SK-N-SH (cell line): ENCODE data around the gene C12orf56. TPM values are rescaled to one million over a fixed set of nuclear protein-coding genes. Genes with fewer than 3 reads are reported as not detected.

Experiments
- CTCF ChIA-PET: fragments of 300-600, 350-600 bp; formaldehyde crosslinking; extraction: SDS; loops from one replicate; lab custom pipeline; 2021; lab: Yijun Ruan, JAX
- POLR2A ChIA-PET: fragments of 350-600 bp; sonication (Branson Sonifier 250); formaldehyde crosslinking; extraction: SDS; loops from one replicate; lab custom pipeline; 2020; ENCODE audit warnings: antibody characterized with exemption, inconsistent platforms; lab: Yijun Ruan, JAX
- DNase-seq: peaks from one replicate; pipeline ENCODE4 v3.0.0; 2012
- H2AFZ ChIP-seq: fragments of 200-600 bp; sonication (generic); 2 replicates; pipeline ENCODE4 v1.8.1; 2016; ENCODE audit warnings: antibody characterized with exemption, mild to moderate bottlenecking, low read depth
- H3F3A ChIP-seq: fragments of 200-600 bp; sonication (generic); replicated peaks from 2 replicates; pipeline ENCODE3; 2016; ENCODE audit warnings: antibody characterized with exemption, mild to moderate bottlenecking; ENCODE audit not compliant: insufficient read depth
- H3K27ac ChIP-seq, 2 experiments: fragments of 200-500 bp in 1 of 2; fragments of 200-600 bp in 1 of 2; sonication (Bioruptor generic) in 1 of 2; sonication (generic), shearing (Covaris generic) in 1 of 2; 2 replicates each; pipeline versions ENCODE4 v1.5.1 to v1.6.1; 2014 to 2016; ENCODE audit warnings: low read depth in 2 of 2, inconsistent platforms in 1 of 2, low read length in 1 of 2, mild to moderate bottlenecking in 1 of 2, mixed read lengths in 1 of 2
- H3K27me3 ChIP-seq: fragments of 200-600 bp; sonication (generic), shearing (Covaris generic); 2 replicates; pipeline ENCODE4 v1.6.1; 2016; ENCODE audit warnings: mixed run types; ENCODE audit not compliant: insufficient read depth
- H3K36me3 ChIP-seq, 2 experiments: fragments of 200-500 bp in 1 of 2; fragments of 200-600 bp in 1 of 2; sonication (Bioruptor generic) in 1 of 2; sonication (generic) in 1 of 2; replicated peaks in 1 of 2; 2 replicates each; pipeline versions ENCODE3 to v1.5.1; 2014 to 2016; ENCODE audit warnings: low read length in 1 of 2, mild to moderate bottlenecking in 1 of 2; ENCODE audit not compliant: insufficient read depth in 2 of 2, control insufficient read depth in 1 of 2
- H3K4me1 ChIP-seq, 2 experiments: fragments of 200-500 bp in 1 of 2; fragments of 200-600 bp in 1 of 2; sonication (Bioruptor generic) in 1 of 2; sonication (generic), shearing (Covaris generic) in 1 of 2; 2 replicates each; pipeline versions ENCODE4 v1.5.1 to v1.6.1; 2014 to 2016; ENCODE audit warnings: low read depth in 1 of 2, low read length in 1 of 2, mixed run types in 1 of 2; ENCODE audit not compliant: insufficient read depth in 2 of 2, control insufficient read depth in 1 of 2
- H3K4me2 ChIP-seq: fragments of 200-600 bp; sonication (generic), shearing (Covaris generic); 2 replicates; pipeline ENCODE4 v1.6.1; 2017; ENCODE audit warnings: mixed run types
- H3K4me3 ChIP-seq, 2 experiments: fragments of 200-500 bp in 1 of 2; fragments of 200-600 bp in 1 of 2; sonication (Bioruptor generic) in 1 of 2; sonication (generic), shearing (Covaris generic) in 1 of 2; 2 replicates each; pipeline versions ENCODE4 v1.5.1 to v1.8.1; 2014 to 2016; ENCODE audit warnings: low read depth in 2 of 2, inconsistent platforms in 1 of 2, low read length in 1 of 2, mild to moderate bottlenecking in 1 of 2, mixed read lengths in 1 of 2, moderate library complexity in 1 of 2
- H3K79me2 ChIP-seq: fragments of 200-600 bp; sonication (generic); 2 replicates; pipeline ENCODE4 v1.8.1; 2017; ENCODE audit warnings: mild to moderate bottlenecking; ENCODE audit not compliant: insufficient read depth
- H3K9ac ChIP-seq: fragments of 200-600 bp; sonication (generic); 2 replicates; pipeline ENCODE4 v1.6.1; 2017; ENCODE audit warnings: mixed run types
- H3K9me2 ChIP-seq: fragments of 200-600 bp; sonication (generic); 2 replicates; pipeline ENCODE4 v1.6.1; 2017; ENCODE audit warnings: mixed run types
- H3K9me3 ChIP-seq: fragments of 200-600 bp; sonication (generic); 2 replicates; pipeline ENCODE4 v1.6.1; 2017; ENCODE audit warnings: mixed run types, mild to moderate bottlenecking, moderate library complexity
- H4K20me1 ChIP-seq: fragments of 200-600 bp; sonication (generic); 2 replicates; pipeline ENCODE4 v1.6.1; 2017; ENCODE audit warnings: mild to moderate bottlenecking, mixed run types; ENCODE audit not compliant: insufficient read depth
- CHD2 ChIP-seq: fragments of 150-350 bp; IDR thresholded peaks from 2 replicates; pipeline ENCODE4 v1.6.1; 2018; ENCODE audit warnings: low read length; ENCODE audit not compliant: partially characterized antibody
- ELF1 ChIP-seq: IDR thresholded peaks from 2 replicates; pipeline ENCODE4 v1.4.0; 2012
- FOSL2 ChIP-seq: IDR thresholded peaks from 2 replicates; pipeline ENCODE4 v1.4.0; 2012; ENCODE audit warnings: low read depth, mild to moderate bottlenecking, moderate library complexity, borderline replicate concordance
- FOXJ3 ChIP-seq: sonication (generic); formaldehyde crosslinking; IDR thresholded peaks from 2 replicates; pipeline ENCODE4 v1.5.1; 2020; ENCODE audit warnings: mild to moderate bottlenecking, missing genetic modification reagents
- FOXM1 ChIP-seq: IDR thresholded peaks from 2 replicates; pipeline ENCODE4 v1.4.0; 2012; ENCODE audit warnings: low read depth, mild to moderate bottlenecking
- GABPA ChIP-seq: IDR thresholded peaks from 2 replicates; pipeline ENCODE4 v1.4.0; 2012; ENCODE audit warnings: low read depth, mild to moderate bottlenecking
- GATA2 ChIP-seq: sonication (generic); formaldehyde crosslinking; IDR thresholded peaks from 2 replicates; pipeline ENCODE4 v1.5.0; 2020; ENCODE audit warnings: mild to moderate bottlenecking, missing genetic modification reagents
- IRF3 ChIP-seq: fragments of 150-350 bp; IDR thresholded peaks from 2 replicates; pipeline ENCODE4 v1.6.1; 2016; ENCODE audit warnings: mild to moderate bottlenecking, low read depth, low read length
- JUND ChIP-seq: IDR thresholded peaks from 2 replicates; pipeline ENCODE4 v1.4.0; 2012
- MAX ChIP-seq: IDR thresholded peaks from 2 replicates; pipeline ENCODE4 v1.4.0; 2012; ENCODE audit warnings: low read depth
- MEF2A ChIP-seq: IDR thresholded peaks from 2 replicates; pipeline ENCODE4 v1.4.0; 2012; ENCODE audit warnings: low read depth, borderline replicate concordance
- MXI1 ChIP-seq: IDR thresholded peaks from 2 replicates; pipeline ENCODE4 v1.6.1; 2012; ENCODE audit warnings: mild to moderate bottlenecking, low read depth, low read length, improper control_type of control experiment
- NRF1 ChIP-seq: IDR thresholded peaks from 2 replicates; pipeline ENCODE4 v1.6.1; 2012; ENCODE audit warnings: low read depth, mild to moderate bottlenecking, low read length
- PBX3 ChIP-seq: IDR thresholded peaks from 2 replicates; pipeline ENCODE4; 2012
- POLR2AphosphoS5 ChIP-seq: IDR thresholded peaks from 2 replicates; pipeline ENCODE4 v1.6.1; 2012; ENCODE audit warnings: low read depth, low read length
- RFX5 ChIP-seq: IDR thresholded peaks from 2 replicates; pipeline ENCODE4 v1.6.1; 2012; ENCODE audit warnings: mild to moderate bottlenecking, improper control_type of control experiment, low read length
- SIN3A ChIP-seq: IDR thresholded peaks from 2 replicates; pipeline ENCODE4 v1.6.1; 2012; ENCODE audit warnings: low read depth, mild to moderate bottlenecking, low read length, moderate library complexity, borderline replicate concordance
- TAF1 ChIP-seq: IDR thresholded peaks from 2 replicates; pipeline ENCODE4 v1.6.1; 2012; ENCODE audit warnings: low read depth, mild to moderate bottlenecking, low read length, moderate library complexity, borderline replicate concordance
- USF1 ChIP-seq: IDR thresholded peaks from 2 replicates; pipeline ENCODE4 v1.4.0; 2012; ENCODE audit warnings: low read depth, borderline replicate concordance
- YY1 ChIP-seq: IDR thresholded peaks from 2 replicates; pipeline ENCODE4 v1.4.0; 2012; ENCODE audit warnings: low read depth, mild to moderate bottlenecking
- ZBTB33 ChIP-seq: IDR thresholded peaks from 2 replicates; pipeline ENCODE4 v1.4.0; 2012; ENCODE audit warnings: low read depth, borderline replicate concordance
- WGBS: methylation state at CpG from one replicate; pipeline ENCODE4 v1.1.6; 2017; ENCODE audit warnings: low lambda C conversion rate; 5-methylcytosine and 5-hydroxymethylcytosine counted together
- polyA plus RNA-seq, 3 experiments: library from polyadenylated mRNA; depleted of rRNA; stranded (reverse); fragments of >200 nt; gene quantifications; 2 replicates each; pipeline ENCODE4 v1.2.3, GENCODE V29; 2012

C12orf56 gene
- polyA plus RNA-seq, 1 of the 3 experiments (the other 2 are of a cell fraction) = not detected

GRCh38 chr12:64404470-64405256 lies 14.1 kb upstream of the C12orf56 start (continued):
- TF ChIP-seq TAF1 (peak; percentile 54; the same call in 1 of the 2 replicates), PBX3 (no peak)

- CTCF ChIA-PET = interaction anchor here (1.4 kb wide), 1 partner anchor 11 kb away, joined by 3 read pairs; no protein-coding TSS in a partner anchor
- Histone ChIP-seq H3K9me3 (no peaks in the 10 kb centered on the region), H3K4me1 (peaks cover 3 to 14% of the 10 kb centered on the region in 2 experiments; a peak in 2 of 4 replicates), H3K9ac (peak within 1 kb of the TSS; percentile 100), H3K4me3 (peak within 1 kb of the TSS; percentile 78 to 96), H2AFZ (peak within 1 kb of the TSS; percentile 97), H3K27me3 (no peaks in the 10 kb centered on the region), H3K27ac (peak within 1 kb of the TSS; percentile 95 to 99), H3K36me3 (no peaks in the 10 kb centered on the region), H3F3A (peaks cover 15% of the 10 kb centered on the region), H3K79me2 (peaks cover 40% of the 10 kb centered on the region), H3K9me2 (no peaks in the 10 kb centered on the region), H4K20me1 (peaks cover 21% of the 10 kb centered on the region), H3K4me2 (peak within 1 kb of the TSS; percentile 89)
- DNase-seq = peak; percentile 95
- POLR2A ChIA-PET = interaction anchor here (0.6 kb wide), 1 partner anchor 14 kb away, joined by 3 read pairs; no protein-coding TSS in a partner anchor
- WGBS = 21% methylated on average over 31 of the region's 60 CpGs
- TF ChIP-seq FOXJ3 (no peak), JUND (no peak; the same call in 1 of the 2 replicates), GATA2 (CRISPR knock-in tag) (no peak), ZBTB33 (no peak), MXI1 (peak; percentile 83), YY1 (0 out of 2 replicates have a peak, but pooled peaks have one; percentile 11), GABPA (peak; percentile 81), MAX (peak; percentile 67), FOXM1 (no peak), FOSL2 (0 out of 2 replicates have a peak, but pooled peaks have one; percentile 0), POLR2AphosphoS5 (peak; percentile 97), ELF1 (peak; percentile 95), TAF1 (peak; percentile 84), RFX5 (peak; percentile 44; the same call in 1 of the 2 replicates), MEF2A (no peak), PBX3 (no peak), CHD2 (peak; percentile 79), IRF3 (no peak), NRF1 (peak; percentile 56), SIN3A (0 out of 2 replicates have a peak, but pooled peaks have one; percentile 43), USF1 (peak; percentile 29; the same call in 1 of the 2 replicates)
These were observed 13.3 kb upstream of the C12orf56 start, which contains the start of gene XPOT for GRCh38 chr12:64403707-64404469. XPOT (plus strand) TSS chr12:64404392; CDS start chr12:64410036, 5,644 bp downstream.
